ENCODE measurements around the gene CCDC13. TPM values are rescaled to one million over a fixed set of nuclear protein-coding genes. Genes with fewer than 3 reads are reported as not detected.

CCDC13 gene
- total RNA-seq, 1 donor from 2014 or later: not detected

DNA sequence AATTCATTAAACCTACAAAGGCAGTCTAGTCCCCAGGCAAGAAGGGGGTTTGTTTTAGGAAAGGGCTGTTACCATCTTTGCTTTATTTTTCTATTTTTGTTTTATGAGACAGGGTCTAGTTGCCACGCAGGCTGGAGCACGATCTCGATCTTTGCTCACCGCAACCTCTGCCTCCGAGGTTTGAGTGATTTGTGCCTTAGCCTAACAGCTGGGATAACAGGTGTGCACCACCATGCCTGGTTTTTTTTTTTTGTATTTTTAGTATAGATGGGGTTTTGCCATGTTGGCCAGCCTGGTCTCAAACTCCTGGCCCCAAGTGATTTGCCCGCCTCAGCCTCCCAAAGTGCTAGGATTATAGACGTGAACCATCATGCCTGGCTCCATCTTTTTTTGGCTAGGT is 26.3 kb upstream of the CCDC13 start:
- Histone ChIP-seq H3K27ac (ENCODE audit: low read depth, low read length) (no peak overlapping the region), H3K4me1 (ENCODE audit: control insufficient read depth in 3 of 3, insufficient read depth in 3 of 3, low read length in 3 of 3) (peaks cover 21 to 25% (median 22%) of the 10 kb centered on the region in 3 donors), H3K27me3 (ENCODE audit: control insufficient read depth in 3 of 3, insufficient read depth in 3 of 3, low read length in 3 of 3) (no peaks in the 10 kb centered on the region), H3K9ac (ENCODE audit: low read depth in 1 of 3, low read length in 3 of 3) (no peak overlapping the region), H3K4me3 (ENCODE audit: low read length in 3 of 3) (no peak overlapping the region), H3K36me3 (ENCODE audit: control insufficient read depth in 3 of 3, insufficient read depth in 3 of 3, low read length in 3 of 3) (no peaks in the 10 kb centered on the region), H3K9me3 (ENCODE audit: control insufficient read depth in 3 of 3, low read length in 3 of 3) (no peaks in the 10 kb centered on the region)

DNA sequence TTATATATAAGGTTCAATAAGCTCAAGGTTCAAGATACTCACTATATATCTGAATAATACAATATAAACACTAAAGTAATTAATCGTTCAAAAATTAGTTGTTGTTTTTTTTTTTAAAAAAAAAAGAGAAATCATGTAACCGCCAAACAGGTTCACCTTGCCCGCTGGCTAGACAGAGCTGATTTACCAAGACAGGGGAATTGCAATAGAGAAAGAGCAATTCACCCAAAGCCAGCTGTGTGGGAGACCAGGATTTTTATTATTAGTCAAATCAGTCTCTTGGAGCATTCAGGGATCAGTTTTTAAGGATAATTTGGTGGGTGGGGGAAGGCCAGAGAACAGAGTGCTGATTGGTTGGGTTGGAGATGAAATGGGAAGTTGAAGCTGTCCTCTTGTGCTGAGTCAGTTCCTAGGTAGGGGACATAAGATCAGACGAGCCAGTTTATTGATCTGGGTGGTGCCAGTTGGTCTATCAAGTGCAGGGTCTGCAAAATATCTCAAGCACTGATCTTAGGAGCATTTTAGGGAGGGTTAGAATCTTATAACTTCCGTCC is 23.4 kb upstream of the CCDC13 start:
- peaks cover 4 to 13% (median 7%) of the 10 kb centered on the region in 3 donors for H3K4me1 ChIP-seq (ENCODE audit: control insufficient read depth in 3 of 3, insufficient read depth in 3 of 3, low read length in 3 of 3)
- H3K4me3 ChIP-seq (ENCODE audit: low read length in 3 of 3): no peak overlapping the region
- H3K9me3 ChIP-seq (ENCODE audit: control insufficient read depth in 3 of 3, low read length in 3 of 3): no peaks in the 10 kb centered on the region
- no peak overlapping the region for H3K9ac ChIP-seq (ENCODE audit: low read depth in 1 of 3, low read length in 3 of 3)
- no peaks in the 10 kb centered on the region for H3K27me3 ChIP-seq (ENCODE audit: control insufficient read depth in 3 of 3, insufficient read depth in 3 of 3, low read length in 3 of 3)
- peaks cover 6 to 8% (median 7%) of the 10 kb centered on the region in 3 donors for H3K36me3 ChIP-seq (ENCODE audit: control insufficient read depth in 3 of 3, insufficient read depth in 3 of 3, low read length in 3 of 3)
- no peak overlapping the region for H3K27ac ChIP-seq (ENCODE audit: low read depth, low read length)

DNA sequence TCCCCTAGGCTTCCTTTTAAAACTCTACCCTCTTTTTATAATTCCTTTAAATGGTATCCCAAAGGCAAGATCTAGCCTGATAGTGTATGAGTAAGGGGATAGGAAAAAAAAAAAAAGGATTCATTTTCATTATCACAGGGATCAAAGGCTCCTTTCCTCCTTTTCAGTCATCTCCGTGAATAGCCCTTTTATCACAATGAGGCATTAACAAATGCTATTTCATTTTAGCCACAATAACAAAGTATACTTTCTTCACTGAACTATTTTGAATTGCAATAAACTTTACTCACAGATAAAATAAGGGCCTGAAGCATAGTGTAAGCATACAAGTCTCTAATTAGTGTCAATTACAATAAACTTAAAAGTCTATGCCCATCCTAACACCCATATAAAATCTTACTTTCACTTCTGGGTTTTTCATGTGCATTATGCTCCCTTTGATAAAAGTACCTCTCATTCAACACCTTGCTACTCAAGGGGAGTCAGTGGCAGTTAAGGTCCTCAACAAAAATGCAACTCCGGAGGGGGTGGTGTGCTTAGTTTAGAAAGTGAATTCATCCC is 22.6 kb upstream of the CCDC13 start:
- no peak overlapping the region for H3K27ac ChIP-seq (ENCODE audit: low read depth, low read length)
- no peak overlapping the region for H3K4me3 ChIP-seq (ENCODE audit: low read length in 3 of 3)
- no peaks in the 10 kb centered on the region for H3K27me3 ChIP-seq (ENCODE audit: control insufficient read depth in 3 of 3, insufficient read depth in 3 of 3, low read length in 3 of 3)
- H3K36me3 ChIP-seq (ENCODE audit: control insufficient read depth in 3 of 3, insufficient read depth in 3 of 3, low read length in 3 of 3): peaks cover 6 to 8% (median 7%) of the 10 kb centered on the region in 3 donors
- H3K9me3 ChIP-seq (ENCODE audit: control insufficient read depth in 3 of 3, low read length in 3 of 3): no peaks in the 10 kb centered on the region
- no peak overlapping the region for H3K9ac ChIP-seq (ENCODE audit: low read depth in 1 of 3, low read length in 3 of 3)
- peaks cover 0 to 8% (median 5%) of the 10 kb centered on the region in 3 donors for H3K4me1 ChIP-seq (ENCODE audit: control insufficient read depth in 3 of 3, insufficient read depth in 3 of 3, low read length in 3 of 3)

DNA sequence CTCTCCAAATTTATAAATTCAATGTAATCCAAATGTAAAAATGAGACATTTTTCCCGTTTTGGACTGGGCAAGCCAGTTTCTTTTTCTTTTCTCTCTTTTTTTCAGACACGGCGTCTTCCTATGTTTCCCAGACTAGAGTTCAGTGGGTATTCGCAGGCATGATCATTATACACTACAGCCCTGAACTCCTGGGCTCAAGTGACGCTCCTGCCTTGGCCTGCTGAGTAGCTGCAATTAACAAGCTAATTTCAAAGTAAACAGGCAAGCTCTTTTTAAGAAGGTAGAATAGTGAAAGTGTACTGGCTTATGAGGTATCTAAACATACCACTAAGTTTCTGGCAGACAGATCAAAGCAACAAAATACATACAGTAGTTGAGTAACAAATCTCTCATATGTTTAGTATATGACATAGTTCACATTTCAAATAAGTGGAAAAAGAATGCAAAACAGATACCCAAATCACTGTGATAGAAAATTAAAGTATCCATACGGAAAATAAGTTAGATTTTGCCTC is 17.7 kb upstream of the CCDC13 start:
- H3K9ac ChIP-seq (ENCODE audit: low read depth in 1 of 3, low read length in 3 of 3): no peak overlapping the region
- H3K36me3 ChIP-seq (ENCODE audit: control insufficient read depth in 3 of 3, insufficient read depth in 3 of 3, low read length in 3 of 3): peaks cover 7 to 8% (median 8%) of the 10 kb centered on the region in 3 donors
- H3K4me1 ChIP-seq (ENCODE audit: control insufficient read depth in 3 of 3, insufficient read depth in 3 of 3, low read length in 3 of 3): peaks cover 0 to under 1% (median 0%) of the 10 kb centered on the region in 3 donors
- H3K9me3 ChIP-seq (ENCODE audit: control insufficient read depth in 3 of 3, low read length in 3 of 3): no peaks in the 10 kb centered on the region
- H3K27ac ChIP-seq (ENCODE audit: low read depth, low read length): no peak overlapping the region
- H3K4me3 ChIP-seq (ENCODE audit: low read length in 3 of 3): no peak overlapping the region
- H3K27me3 ChIP-seq (ENCODE audit: control insufficient read depth in 3 of 3, insufficient read depth in 3 of 3, low read length in 3 of 3): no peaks in the 10 kb centered on the region

DNA sequence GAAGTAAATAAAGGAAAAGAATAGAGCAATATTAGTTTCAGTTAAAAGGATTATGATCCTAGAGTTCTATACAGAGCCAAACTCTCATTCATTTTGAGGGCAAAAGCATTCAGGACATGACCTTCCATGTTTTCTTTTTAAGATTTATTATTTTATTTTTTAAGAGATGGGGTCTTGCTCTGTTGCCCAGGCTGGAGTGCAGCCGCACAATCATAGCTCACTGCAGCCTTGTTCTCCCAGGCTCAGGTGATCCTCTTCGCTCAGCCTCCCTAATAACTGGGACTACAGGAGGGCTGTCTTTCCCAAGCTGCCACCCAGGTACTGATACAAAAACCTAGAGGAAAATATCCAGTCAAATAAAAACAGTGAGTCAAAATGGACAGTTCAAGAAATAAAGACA is 13.6 kb upstream of the CCDC13 start:
- H3K27ac ChIP-seq (ENCODE audit: low read depth, low read length): no peak overlapping the region
- peaks cover 0 to 8% (median 7%) of the 10 kb centered on the region in 3 donors for H3K36me3 ChIP-seq (ENCODE audit: control insufficient read depth in 3 of 3, insufficient read depth in 3 of 3, low read length in 3 of 3)
- no peaks in the 10 kb centered on the region for H3K4me1 ChIP-seq (ENCODE audit: control insufficient read depth in 3 of 3, insufficient read depth in 3 of 3, low read length in 3 of 3)
- no peak overlapping the region for H3K4me3 ChIP-seq (ENCODE audit: low read length in 3 of 3)
- no peaks in the 10 kb centered on the region for H3K27me3 ChIP-seq (ENCODE audit: control insufficient read depth in 3 of 3, insufficient read depth in 3 of 3, low read length in 3 of 3)
- no peak overlapping the region for H3K9ac ChIP-seq (ENCODE audit: low read depth in 1 of 3, low read length in 3 of 3)
- H3K9me3 ChIP-seq (ENCODE audit: control insufficient read depth in 3 of 3, low read length in 3 of 3): no peaks in the 10 kb centered on the region

DNA sequence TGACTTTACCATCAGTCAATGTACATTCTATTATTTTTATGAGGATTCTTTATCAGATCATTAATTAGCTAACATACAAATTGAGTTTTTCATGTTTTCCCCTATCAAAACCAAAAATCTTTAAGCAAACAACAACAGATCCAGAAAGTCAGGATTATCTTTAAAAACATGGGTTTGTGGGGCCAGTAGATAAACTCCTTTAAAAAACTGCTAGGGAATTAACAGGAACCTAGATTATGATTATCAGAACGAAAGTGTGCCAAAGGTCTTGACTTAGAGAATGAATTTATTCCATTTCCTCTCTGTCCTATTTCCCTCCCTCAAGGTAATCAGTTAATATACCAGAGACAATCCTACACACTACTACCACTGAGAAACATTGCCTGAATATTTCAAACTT is 13.2 kb upstream of the CCDC13 start:
- Histone ChIP-seq H3K27me3 (ENCODE audit: control insufficient read depth in 3 of 3, insufficient read depth in 3 of 3, low read length in 3 of 3) (no peaks in the 10 kb centered on the region), H3K27ac (ENCODE audit: low read depth, low read length) (no peak overlapping the region), H3K4me3 (ENCODE audit: low read length in 3 of 3) (no peak overlapping the region), H3K9me3 (ENCODE audit: control insufficient read depth in 3 of 3, low read length in 3 of 3) (no peaks in the 10 kb centered on the region), H3K4me1 (ENCODE audit: control insufficient read depth in 3 of 3, insufficient read depth in 3 of 3, low read length in 3 of 3) (no peaks in the 10 kb centered on the region), H3K36me3 (ENCODE audit: control insufficient read depth in 3 of 3, insufficient read depth in 3 of 3, low read length in 3 of 3) (peaks cover 0 to 8% (median 7%) of the 10 kb centered on the region in 3 donors), H3K9ac (ENCODE audit: low read depth in 1 of 3, low read length in 3 of 3) (no peak overlapping the region)

DNA sequence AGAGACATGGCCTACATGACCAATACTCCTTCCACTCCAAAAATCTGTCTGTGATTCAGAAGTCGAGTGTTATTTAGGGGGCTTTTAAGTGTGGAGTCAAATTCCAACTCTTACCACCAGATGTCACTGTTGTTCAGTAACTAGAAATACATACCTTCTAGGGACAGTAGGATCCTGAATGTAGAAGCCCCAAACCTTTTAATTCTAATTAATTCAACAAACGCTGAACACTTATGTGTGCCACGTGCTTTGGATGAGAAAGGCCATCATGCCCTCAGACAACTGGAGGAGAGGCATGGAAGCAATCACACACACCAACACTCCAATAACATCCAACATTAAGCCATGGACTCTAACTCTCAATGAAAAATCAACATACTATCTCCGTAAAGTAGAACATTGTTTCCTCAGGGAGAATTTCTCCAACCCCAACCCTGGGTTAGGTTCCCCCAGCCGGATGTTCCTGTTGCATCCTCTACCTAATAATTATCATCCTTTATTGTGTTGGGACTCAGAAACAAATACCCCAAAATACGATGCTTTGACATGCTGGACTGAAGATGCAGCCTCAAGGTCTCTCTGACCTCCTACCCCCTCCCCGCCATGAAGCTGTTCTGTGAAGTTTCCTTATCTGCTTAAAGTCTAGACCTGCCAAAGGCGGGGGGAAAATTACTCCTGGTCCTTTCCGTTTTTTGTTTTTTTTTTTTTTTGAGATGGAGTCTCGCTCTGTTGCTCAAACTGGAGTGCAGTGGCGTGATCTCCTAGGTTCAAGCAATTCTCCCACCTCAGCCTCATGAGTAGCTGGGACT is 8.0 kb upstream of the CCDC13 start:
- no peak overlapping the region for H3K9ac ChIP-seq (ENCODE audit: low read depth in 1 of 3, low read length in 3 of 3)
- peaks cover 0 to 8% (median 7%) of the 10 kb centered on the region in 3 donors for H3K36me3 ChIP-seq (ENCODE audit: control insufficient read depth in 3 of 3, insufficient read depth in 3 of 3, low read length in 3 of 3)

DNA sequence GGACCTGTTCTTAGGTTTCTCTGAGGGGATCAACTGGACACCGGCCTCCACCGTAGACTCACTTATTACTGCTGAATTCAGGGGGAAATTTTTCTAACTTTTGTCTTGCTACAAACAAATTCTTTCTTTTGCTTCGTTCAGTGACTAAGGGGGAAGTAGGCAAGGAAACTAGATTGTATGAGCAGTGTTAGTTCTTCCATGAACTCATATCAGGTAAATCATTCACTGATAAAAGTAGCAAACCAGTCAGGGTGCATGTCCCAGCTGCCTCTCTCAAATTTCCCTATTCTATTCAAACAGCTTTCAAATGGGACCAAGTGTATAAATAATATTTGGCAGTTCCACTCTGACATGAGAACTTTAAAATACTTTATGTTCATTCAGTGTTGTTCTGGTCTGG is 7.3 kb upstream of the CCDC13 start:
- no peak overlapping the region for H3K9ac ChIP-seq (ENCODE audit: low read depth in 1 of 3, low read length in 3 of 3)
- H3K4me1 ChIP-seq (ENCODE audit: control insufficient read depth in 3 of 3, insufficient read depth in 3 of 3, low read length in 3 of 3): peaks cover 3% of the 10 kb centered on the region in 3 donors
- H3K27ac ChIP-seq (ENCODE audit: low read depth, low read length): no peak overlapping the region
- H3K36me3 ChIP-seq (ENCODE audit: control insufficient read depth in 3 of 3, insufficient read depth in 3 of 3, low read length in 3 of 3): peaks cover 0 to 5% (median 5%) of the 10 kb centered on the region in 3 donors
- no peaks in the 10 kb centered on the region for H3K9me3 ChIP-seq (ENCODE audit: control insufficient read depth in 3 of 3, low read length in 3 of 3)
- H3K4me3 ChIP-seq (ENCODE audit: low read length in 3 of 3): no peak overlapping the region
- H3K27me3 ChIP-seq (ENCODE audit: control insufficient read depth in 3 of 3, insufficient read depth in 3 of 3, low read length in 3 of 3): no peaks in the 10 kb centered on the region

More for the DNA sequence above, 8.0 kb upstream of the CCDC13 start:
- no peaks in the 10 kb centered on the region for H3K27me3 ChIP-seq (ENCODE audit: control insufficient read depth in 3 of 3, insufficient read depth in 3 of 3, low read length in 3 of 3)
- H3K4me3 ChIP-seq (ENCODE audit: low read length in 3 of 3): no peak overlapping the region
- no peaks in the 10 kb centered on the region for H3K9me3 ChIP-seq (ENCODE audit: control insufficient read depth in 3 of 3, low read length in 3 of 3)
- H3K4me1 ChIP-seq (ENCODE audit: control insufficient read depth in 3 of 3, insufficient read depth in 3 of 3, low read length in 3 of 3): peaks cover 3% of the 10 kb centered on the region in 3 donors
- H3K27ac ChIP-seq (ENCODE audit: low read depth, low read length): no peak overlapping the region

DNA sequence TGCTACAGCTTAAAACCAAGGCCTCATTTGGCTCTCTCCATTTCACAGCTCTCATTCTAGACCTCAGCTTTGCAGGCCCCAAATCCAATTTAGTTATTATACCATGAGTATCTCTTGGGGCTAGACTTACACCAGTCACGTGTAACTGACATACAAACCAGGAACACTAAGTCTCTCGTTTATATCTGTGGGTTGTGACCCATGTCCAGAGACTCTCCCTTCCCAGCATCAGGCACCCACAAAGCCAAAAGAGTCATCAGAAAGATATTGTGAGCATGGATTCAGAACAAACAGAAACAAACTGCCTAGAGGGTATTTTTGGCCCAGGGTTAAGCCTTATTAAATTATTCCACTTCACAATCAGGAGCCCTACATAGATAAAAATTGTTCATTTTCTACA is 5.6 kb upstream of the CCDC13 start:
- H3K4me1 ChIP-seq (ENCODE audit: control insufficient read depth in 3 of 3, insufficient read depth in 3 of 3, low read length in 3 of 3): peaks cover 3% of the 10 kb centered on the region in 3 donors
- no peak overlapping the region for H3K9ac ChIP-seq (ENCODE audit: low read depth in 1 of 3, low read length in 3 of 3)
- H3K36me3 ChIP-seq (ENCODE audit: control insufficient read depth in 3 of 3, insufficient read depth in 3 of 3, low read length in 3 of 3): peaks cover 0 to 5% (median 2%) of the 10 kb centered on the region in 3 donors
- no peaks in the 10 kb centered on the region for H3K9me3 ChIP-seq (ENCODE audit: control insufficient read depth in 3 of 3, low read length in 3 of 3)
- H3K27ac ChIP-seq (ENCODE audit: low read depth, low read length): no peak overlapping the region
- H3K4me3 ChIP-seq (ENCODE audit: low read length in 3 of 3): no peak overlapping the region
- no peaks in the 10 kb centered on the region for H3K27me3 ChIP-seq (ENCODE audit: control insufficient read depth in 3 of 3, insufficient read depth in 3 of 3, low read length in 3 of 3)

DNA sequence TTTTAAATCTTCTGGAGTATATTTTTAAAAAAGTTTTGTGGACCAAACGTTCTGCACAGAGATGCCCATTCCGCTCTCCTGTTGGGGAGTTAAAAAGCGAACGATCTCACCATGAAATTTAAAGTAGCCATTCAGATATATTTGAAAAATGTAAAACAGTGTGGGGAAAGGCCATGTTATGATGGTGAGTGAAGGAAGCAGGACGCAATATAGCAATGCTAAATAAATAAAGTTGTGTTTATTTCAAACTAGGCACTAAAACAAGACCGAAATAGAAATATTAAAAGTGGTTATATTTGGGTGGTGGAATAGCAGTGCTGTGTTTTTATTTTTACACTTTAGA is 327 bp upstream of the CCDC13 start:
- no peaks in the 10 kb centered on the region for H3K36me3 ChIP-seq (ENCODE audit: control insufficient read depth in 3 of 3, insufficient read depth in 3 of 3, low read length in 3 of 3)
- no peaks in the 10 kb centered on the region for H3K27me3 ChIP-seq (ENCODE audit: control insufficient read depth in 3 of 3, insufficient read depth in 3 of 3, low read length in 3 of 3)
- H3K4me3 ChIP-seq (ENCODE audit: low read length in 3 of 3): peak overlapping the region; percentile 67 to 89 (median 77)
- H3K9me3 ChIP-seq (ENCODE audit: control insufficient read depth in 3 of 3, low read length in 3 of 3): no peaks in the 10 kb centered on the region
- peak overlapping the region; percentile 78 to 89 (median 81) for H3K9ac ChIP-seq (ENCODE audit: low read depth in 1 of 3, low read length in 3 of 3)
- peak overlapping the region; percentile 23 for H3K27ac ChIP-seq (ENCODE audit: low read depth, low read length)
- H3K4me1 ChIP-seq (ENCODE audit: control insufficient read depth in 3 of 3, insufficient read depth in 3 of 3, low read length in 3 of 3): peaks cover 5 to 8% (median 8%) of the 10 kb centered on the region in 3 donors
